Stomach (tissue), 19 donors: Measurements from ENCODE around the gene POU1F1. TPM values are rescaled to one million over a fixed set of nuclear protein-coding genes. Genes with fewer than 3 reads are reported as not detected.

Source experiments
- DNase-seq, 2 donors: peaks; one replicate each; pipeline versions ENCODE4 v3.0.0 to v3.0.0-alpha.2; 2013 to 2019
- H3K27ac ChIP-seq, 5 donors: fragments of 200-600 bp in 4 of 5; sonication (generic) in 4 of 5; one replicate each; pipeline ENCODE4 v1.5.1; 2013 to 2019; ENCODE audit warnings: mild to moderate bottlenecking in 1 of 5, moderate library complexity in 1 of 5
- H3K27me3 ChIP-seq, 3 donors: fragments of 200-600 bp; sonication (generic); one replicate each; pipeline ENCODE4 v1.5.1; 2017 to 2019; ENCODE audit warnings: mixed run types in 1 of 3
- H3K36me3 ChIP-seq, 4 donors: fragments of 200-600 bp; sonication (generic); 1 replicate in 3 of 4; 2 replicates in 1 of 4; pipeline ENCODE4 v1.5.1; 2016 to 2019
- H3K4me1 ChIP-seq, 4 donors: fragments of 200-600 bp; sonication (generic); one replicate each; pipeline ENCODE4 v1.5.1; 2016 to 2019
- H3K4me3 ChIP-seq, 4 donors: fragments of 200-600 bp; sonication (generic) in 3 of 4; one replicate each; pipeline ENCODE4 v1.5.1; 2016 to 2019; ENCODE audit warnings: mild to moderate bottlenecking in 1 of 4
- H3K9me3 ChIP-seq, 4 donors: fragments of 200-600 bp; sonication (generic); one replicate each; pipeline ENCODE4 v1.5.1; 2016 to 2019
- CTCF ChIP-seq, 7 experiments: fragments of 450-650 bp in 4 of 7; fragments of 200-600 bp in 3 of 7; sonication (generic) in 3 of 7; IDR thresholded peaks; one replicate each; pipeline ENCODE4 v1.5.1; 2016 to 2019; ENCODE audit warnings: antibody characterized with exemption in 7 of 7, control low read depth in 2 of 7, mild to moderate bottlenecking in 1 of 7
- EP300 ChIP-seq: sonication (generic); formaldehyde crosslinking; IDR thresholded peaks from one replicate; pipeline ENCODE4 v1.6.1; 2017; ENCODE audit warnings: antibody characterized with exemption
- POLR2A ChIP-seq, 4 donors: fragments of 450-650 bp; IDR thresholded peaks; one replicate each; pipeline ENCODE4 v1.6.1; 2016; ENCODE audit warnings: antibody characterized with exemption in 4 of 4, control low read depth in 2 of 4, mild to moderate bottlenecking in 1 of 4, moderate library complexity in 1 of 4
- POLR2AphosphoS5 ChIP-seq, 3 donors: sonication (generic); formaldehyde crosslinking; IDR thresholded peaks; one replicate each; pipeline ENCODE4 v1.6.1; 2016; ENCODE audit warnings: antibody characterized with exemption in 3 of 3
- WGBS, 5 donors: extraction: QIAGEN DNeasy Blood & Tissue Kit in 3 of 5; methylation state at CpG; one replicate each; pipeline versions ENCODE4 v1.1.5 to v1.1.7; 2013 to 2018; 5-methylcytosine and 5-hydroxymethylcytosine counted together
- intact Hi-C: fragments of 100-400 bp; cut with DNase I; formaldehyde crosslinking; loops from one replicate; pipeline ENCODE4 v1.15.1; 2023; ENCODE audit warnings: low total_unique reads
- long read RNA-seq, 10 donors: transcript quantifications; one replicate each; lab custom pipeline, GENCODE V29; 2026
- polyA plus RNA-seq, 3 donors: library from polyadenylated mRNA; stranded (reverse); fragments of 200-250 nt; gene quantifications; one replicate each; pipeline ENCODE4 v1.2.3, GENCODE V29; 2013
- total RNA-seq, 5 donors: library from RNA; depleted of rRNA; stranded (reverse); fragments of >200 nt; gene quantifications; one replicate each; pipeline versions ENCODE4 v1.1.0 to v1.2.3, GENCODE V29; 2014 to 2016
- donor health status: healthy with polysubstance abuse.
- donor health status: Bipolar disorder and iron deficiency.
- donor health status: healthy.

The POU1F1 gene
- not detected for total RNA-seq
- not detected for polyA plus RNA-seq
- long read RNA-seq, donor 1: 0 reads
- long read RNA-seq, donor 2: 0 reads
- long read RNA-seq, donor 3: 0 reads
- long read RNA-seq, donor 4: 0 reads
- long read RNA-seq, donor 5: 0 reads
- long read RNA-seq, donor 6: 0 reads
- long read RNA-seq, donor 7: 0 reads
- long read RNA-seq, donor 8: 0 reads
- long read RNA-seq, donor 9: 0 reads
- long read RNA-seq, donor 10: 0 reads

- Histone ChIP-seq H3K4me3 (no peak within 1 kb of the TSS), H3K9me3 (no peaks in the 10 kb centered on the region), H3K4me1 (no peaks in the 10 kb centered on the region), H3K27me3 (no peaks in the 10 kb centered on the region), H3K27ac (no peak within 1 kb of the TSS), H3K36me3 (no peaks in the 10 kb centered on the region)
- intact Hi-C loops: no loop called here
- WGBS, 5 donors: 75 to 86% (median 82%) methylated on average over 6 of the region's 6 CpGs
- no peak for DNase-seq
- no peak for TF ChIP-seq CTCF (IDR thresholded peaks at IDR 0.05)
- TF ChIP-seq POLR2AphosphoS5 (IDR thresholded peaks at IDR 0.05): no peak
- no peak for TF ChIP-seq EP300
- no peak for TF ChIP-seq POLR2A (IDR thresholded peaks at IDR 0.05)
These were observed at the start of gene POU1F1 for GRCh38 chr3:87276484-87276883. Gene POU1F1, minus strand, starts transcription at chr3:87276584. Its CDS starts 122 bp downstream, at chr3:87276462.

GRCh38 chr3:87324609-87325008 is 48.2 kb upstream of the POU1F1 start:
- WGBS, 5 donors: 61 to 88% (median 68%) methylated on average over 1 of the region's 1 CpG
- TF ChIP-seq CTCF (IDR thresholded peaks at IDR 0.05) (no peak), EP300 (no peak), POLR2A (IDR thresholded peaks at IDR 0.05) (no peak), POLR2AphosphoS5 (IDR thresholded peaks at IDR 0.05) (no peak)
- H3K4me3 ChIP-seq: no peak overlapping the region
- no peaks in the 10 kb centered on the region for H3K9me3 ChIP-seq
- no peaks in the 10 kb centered on the region for H3K27me3 ChIP-seq
- no peak overlapping the region for H3K27ac ChIP-seq
- DNase-seq: no peak
- intact Hi-C loops: no loop called here
- H3K36me3 ChIP-seq: no peaks in the 10 kb centered on the region
- H3K4me1 ChIP-seq: peaks cover 0 to 8% (median 0%) of the 10 kb centered on the region in 4 donors

GRCh38 chr3:87320756-87321626 is 44.6 kb upstream of the POU1F1 start:
- TF ChIP-seq POLR2A (IDR thresholded peaks at IDR 0.05) (no peak), POLR2AphosphoS5 (IDR thresholded peaks at IDR 0.05) (no peak), EP300 (no peak), CTCF (IDR thresholded peaks at IDR 0.05) (no peak)
- H3K9me3 ChIP-seq: no peaks in the 10 kb centered on the region
- H3K4me1 ChIP-seq: peaks cover 0 to 8% (median 2%) of the 10 kb centered on the region in 4 donors
- intact Hi-C loops: no loop called here
- no peak overlapping the region for H3K27ac ChIP-seq
- WGBS, 5 donors: 54 to 71% (median 60%) methylated on average over 7 of the region's 7 CpGs
- no peaks in the 10 kb centered on the region for H3K27me3 ChIP-seq
- H3K36me3 ChIP-seq: no peaks in the 10 kb centered on the region
- H3K4me3 ChIP-seq: no peak overlapping the region
- no peak for DNase-seq

GRCh38 chr3:87318617-87319021 is 42.2 kb upstream of the POU1F1 start:
- DNase-seq: peak in 1 of 2 donors; percentile 39

More at GRCh38 chr3:87318617-87319021, 42.2 kb upstream of the POU1F1 start:
- 21 to 38% (median 27%) methylated on average over 2 of the region's 2 CpGs for WGBS, 5 donors
- H3K4me3 ChIP-seq: no peak overlapping the region
- H3K4me1 ChIP-seq: peaks cover 0 to 8% (median 2%) of the 10 kb centered on the region in 4 donors
- no peak overlapping the region for H3K27ac ChIP-seq
- H3K9me3 ChIP-seq: no peaks in the 10 kb centered on the region
- intact Hi-C loops: no loop called here
- TF ChIP-seq CTCF (IDR thresholded peaks at IDR 0.05): no peak
- TF ChIP-seq POLR2AphosphoS5 (IDR thresholded peaks at IDR 0.05): no peak
- TF ChIP-seq EP300: no peak
- H3K27me3 ChIP-seq: no peaks in the 10 kb centered on the region
- H3K36me3 ChIP-seq: no peaks in the 10 kb centered on the region
